Measurements from ENCODE around the gene MDH1.

GRCh38 chr2:63539416-63540162 lies 49.2 kb upstream of the MDH1 start:
- TF ChIP-seq CTCF (IDR thresholded peaks at IDR 0.05) (no peak), POLR2A (IDR thresholded peaks at IDR 0.05) (no peak)
